HG02798 (cell line): Measurements from ENCODE around the gene RASAL2.

ENCODE experiments used
- ATAC-seq: cut with Tn5 transposase; IDR thresholded peaks from one replicate; pipeline ENCODE4 v1.9.1; 2021; ENCODE audit warnings: mild to moderate bottlenecking; ENCODE audit not compliant: unreplicated experiment, poor library complexity

RASAL2 gene

GRCh38 chr1:178093951-178094738, at the start of gene RASAL2:
RASAL2 (plus strand) TSS chr1:178094104; CDS start chr1:178094493, 389 bp downstream.
- ATAC-seq: peak; percentile 54

- no peak for ATAC-seq
Measured at GRCh38 chr1:178046591-178047270, 47.2 kb upstream of the RASAL2 start.

- no peak for ATAC-seq
Measured at GRCh38 chr1:178047403-178048093, 46.4 kb upstream of the RASAL2 start.

GRCh38 chr1:178048426-178048825, 45.5 kb upstream of the RASAL2 start:
- ATAC-seq: no peak

- ATAC-seq: no peak
Measured at GRCh38 chr1:178048883-178049282, 45.0 kb upstream of the RASAL2 start.

GRCh38 chr1:178050084-178050483, 43.8 kb upstream of the RASAL2 start:
- ATAC-seq: no peak

- ATAC-seq: no peak
Measured at GRCh38 chr1:178051071-178051470, 42.8 kb upstream of the RASAL2 start.

- no peak for ATAC-seq
Measured at GRCh38 chr1:178052650-178053461, 41.0 kb upstream of the RASAL2 start.

GRCh38 chr1:178055093-178055492, 38.8 kb upstream of the RASAL2 start:
- ATAC-seq: no peak

- peak; percentile 92 for ATAC-seq
Measured at GRCh38 chr1:178055779-178056471, 38.0 kb upstream of the RASAL2 start.

- no peak for ATAC-seq
Measured at GRCh38 chr1:178057141-178057765, 36.7 kb upstream of the RASAL2 start.

GRCh38 chr1:178057912-178058534, 35.9 kb upstream of the RASAL2 start:
- no peak for ATAC-seq

- no peak for ATAC-seq
Measured at GRCh38 chr1:178060789-178061556, 32.9 kb upstream of the RASAL2 start.

- ATAC-seq: no peak
Measured at GRCh38 chr1:178061620-178062019, 32.3 kb upstream of the RASAL2 start.

GRCh38 chr1:178064191-178064821, 29.6 kb upstream of the RASAL2 start:
- no peak for ATAC-seq

- ATAC-seq: no peak
Measured at GRCh38 chr1:178065250-178065649, 28.7 kb upstream of the RASAL2 start.

GRCh38 chr1:178066296-178066907, 27.5 kb upstream of the RASAL2 start:
- ATAC-seq: no peak
